Measurements from ENCODE around the gene B4GALNT3. TPM values are rescaled to one million over a fixed set of nuclear protein-coding genes. Genes with fewer than 3 reads are reported as not detected.

B4GALNT3 gene
- total RNA-seq, 1 experiment from 2014 or later = 2.3 TPM

DNA sequence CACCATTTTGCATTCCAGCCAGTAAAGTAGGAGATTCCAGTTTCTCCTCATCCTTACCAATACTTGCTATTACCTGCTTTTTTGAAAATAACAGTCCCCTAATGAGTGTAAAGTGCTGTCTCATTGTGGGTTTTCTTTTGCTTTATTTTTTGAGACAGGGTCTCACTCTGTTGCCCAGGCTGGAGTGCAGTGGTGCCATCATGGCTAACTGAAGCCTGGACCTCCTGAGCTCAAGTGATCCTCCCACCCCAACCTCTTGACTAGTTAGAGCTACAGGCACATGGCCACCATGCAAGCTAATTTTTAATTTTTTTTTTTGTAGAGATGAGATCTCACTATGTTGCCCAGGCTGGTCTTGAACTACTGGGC lies 142.9 kb downstream of the B4GALNT3 start:
- Histone ChIP-seq H3K27me3 (ENCODE audit: control insufficient read depth, insufficient read depth, low read length) (no peaks in the 10 kb centered on the region), H3K4me3 (ENCODE audit: low read depth in 2 of 2, low read length in 2 of 2) (no peak overlapping the region), H3K27ac (ENCODE audit: low read length) (no peak overlapping the region; the same call in 1 of the 2 replicates), H3K9me3 (ENCODE audit: control insufficient read depth, insufficient read depth, low read depth, low read length) (no peaks in the 10 kb centered on the region), H3K4me1 (ENCODE audit: control insufficient read depth, insufficient read depth, low read length) (peaks cover 10% of the 10 kb centered on the region), H3K36me3 (ENCODE audit: control insufficient read depth, insufficient read depth, low read length) (no peaks in the 10 kb centered on the region)
- in situ Hi-C loops (cut with HindIII; ENCODE audit: low pct_unique_long_range_greater_than_20kb, low sequenced_read_pairs) (no loop called here), intact Hi-C loops (cut with micrococcal nuclease; ENCODE audit: unreplicated experiment) (no loop called here)
- ChIA-PET POLR2A (no interaction called here), CTCF (no interaction called here)
- ATAC-seq = no peak
- TF ChIP-seq, protein P1, sequence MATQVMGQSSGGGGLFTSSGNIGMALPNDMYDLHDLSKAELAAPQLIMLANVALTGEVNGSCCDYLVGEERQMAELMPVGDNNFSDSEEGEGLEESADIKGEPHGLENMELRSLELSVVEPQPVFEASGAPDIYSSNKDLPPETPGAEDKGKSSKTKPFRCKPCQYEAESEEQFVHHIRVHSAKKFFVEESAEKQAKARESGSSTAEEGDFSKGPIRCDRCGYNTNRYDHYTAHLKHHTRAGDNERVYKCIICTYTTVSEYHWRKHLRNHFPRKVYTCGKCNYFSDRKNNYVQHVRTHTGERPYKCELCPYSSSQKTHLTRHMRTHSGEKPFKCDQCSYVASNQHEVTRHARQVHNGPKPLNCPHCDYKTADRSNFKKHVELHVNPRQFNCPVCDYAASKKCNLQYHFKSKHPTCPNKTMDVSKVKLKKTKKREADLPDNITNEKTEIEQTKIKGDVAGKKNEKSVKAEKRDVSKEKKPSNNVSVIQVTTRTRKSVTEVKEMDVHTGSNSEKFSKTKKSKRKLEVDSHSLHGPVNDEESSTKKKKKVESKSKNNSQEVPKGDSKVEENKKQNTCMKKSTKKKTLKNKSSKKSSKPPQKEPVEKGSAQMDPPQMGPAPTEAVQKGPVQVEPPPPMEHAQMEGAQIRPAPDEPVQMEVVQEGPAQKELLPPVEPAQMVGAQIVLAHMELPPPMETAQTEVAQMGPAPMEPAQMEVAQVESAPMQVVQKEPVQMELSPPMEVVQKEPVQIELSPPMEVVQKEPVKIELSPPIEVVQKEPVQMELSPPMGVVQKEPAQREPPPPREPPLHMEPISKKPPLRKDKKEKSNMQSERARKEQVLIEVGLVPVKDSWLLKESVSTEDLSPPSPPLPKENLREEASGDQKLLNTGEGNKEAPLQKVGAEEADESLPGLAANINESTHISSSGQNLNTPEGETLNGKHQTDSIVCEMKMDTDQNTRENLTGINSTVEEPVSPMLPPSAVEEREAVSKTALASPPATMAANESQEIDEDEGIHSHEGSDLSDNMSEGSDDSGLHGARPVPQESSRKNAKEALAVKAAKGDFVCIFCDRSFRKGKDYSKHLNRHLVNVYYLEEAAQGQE (IDR thresholded peaks at IDR 0.05; ENCODE audit: insufficient read depth in 1 of 2, low read depth in 2 of 2, low read length in 1 of 2) = no peak
- TF ChIP-seq SIN3A (IDR thresholded peaks at IDR 0.05; ENCODE audit: borderline replicate concordance, insufficient read depth, low read depth, low read length) (no peak), POLR2AphosphoS5 (IDR thresholded peaks at IDR 0.05; ENCODE audit: low read depth, low read length) (no peak)
- BruUV-seq (replicated peaks) = no TSS peak
- no peak for DNase-seq (ENCODE audit: low read depth, low spot score)

DNA sequence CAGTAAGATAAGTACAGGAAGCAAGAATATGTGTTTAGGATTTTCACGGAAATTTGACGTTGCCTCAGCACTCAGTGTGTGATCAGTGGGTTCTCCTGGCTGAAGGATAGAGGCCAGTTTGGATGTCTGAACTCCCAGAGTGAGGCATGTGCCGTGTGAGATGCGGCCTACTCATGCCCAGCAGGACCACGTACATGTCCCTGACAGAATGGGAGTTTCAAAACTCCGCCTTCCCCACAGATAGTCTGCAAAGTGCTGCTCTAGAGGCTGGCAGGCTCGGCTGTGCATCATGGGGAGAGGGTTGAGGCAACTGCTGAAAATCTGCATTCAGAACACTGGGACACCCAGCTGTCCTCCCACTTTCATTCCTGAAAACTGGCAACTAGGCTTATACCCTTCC lies 145.2 kb downstream of the B4GALNT3 start:
- Histone ChIP-seq H3K36me3 (ENCODE audit: control insufficient read depth, insufficient read depth, low read length) (no peaks in the 10 kb centered on the region), H3K4me3 (ENCODE audit: low read depth in 2 of 2, low read length in 2 of 2) (no peak overlapping the region), H3K4me1 (ENCODE audit: control insufficient read depth, insufficient read depth, low read length) (peaks cover 7% of the 10 kb centered on the region), H3K9me3 (ENCODE audit: control insufficient read depth, insufficient read depth, low read depth, low read length) (no peaks in the 10 kb centered on the region), H3K27ac (ENCODE audit: low read length) (peak overlapping the region; percentile 17; the same call in 1 of the 2 replicates), H3K27me3 (ENCODE audit: control insufficient read depth, insufficient read depth, low read length) (no peaks in the 10 kb centered on the region)
- TF ChIP-seq TCF7L2 (IDR thresholded peaks at IDR 0.05; ENCODE audit: low read depth, low read length) (no peak), SIN3A (IDR thresholded peaks at IDR 0.05; ENCODE audit: borderline replicate concordance, insufficient read depth, low read depth, low read length) (no peak), POLR2AphosphoS5 (IDR thresholded peaks at IDR 0.05; ENCODE audit: low read depth, low read length) (no peak), CTCF (IDR thresholded peaks at IDR 0.05) (no peak)
- TF ChIP-seq, protein P1 (IDR thresholded peaks at IDR 0.05; ENCODE audit: insufficient read depth in 1 of 2, low read depth in 2 of 2, low read length in 1 of 2) = no peak
- in situ Hi-C loops (cut with HindIII; ENCODE audit: low pct_unique_long_range_greater_than_20kb, low sequenced_read_pairs) (no loop called here), intact Hi-C loops (cut with micrococcal nuclease; ENCODE audit: unreplicated experiment) (no loop called here)
- DNase-seq (ENCODE audit: low read depth, low spot score) (no peak), ATAC-seq (no peak)
- BruUV-seq (replicated peaks) = no TSS peak
- POLR2A ChIA-PET = interaction anchor here (0.9 kb wide), 1 partner anchor 20 kb away, joined by 3 read pairs; no protein-coding TSS in a partner anchor
- CTCF ChIA-PET = interaction anchor here (0.9 kb wide), 1 partner anchor 34 kb away, joined by 3 read pairs; no protein-coding TSS in a partner anchor
